ENCODE measurements around the gene UNC5B. TPM values are rescaled to one million over a fixed set of nuclear protein-coding genes. Genes with fewer than 3 reads are reported as not detected.

UNC5B gene
- total RNA-seq, 4 donors from 2014 or later = 3.9 to 7.1 (median 5.7) TPM

- WGBS, 2 donors = 73 to 82% methylated on average over 9 to 14 of the region's 19 CpGs
- intact Hi-C loops (cut with DNase I) = no loop called here
These were observed 66.6 kb downstream of the UNC5B start for GRCh38 chr10:71278691-71279588.

GRCh38 chr10:71279590-71280170 lies 67.3 kb downstream of the UNC5B start:
- WGBS, 2 donors = 77 to 89% methylated on average over 10 to 13 of the region's 22 CpGs

More at GRCh38 chr10:71278691-71279588, 66.6 kb downstream of the UNC5B start:
- Histone ChIP-seq H3K4me1 (no peaks in the 10 kb centered on the region), H3K9me3 (no peaks in the 10 kb centered on the region), H3K27ac (no peak overlapping the region), H3K36me3 (no peaks in the 10 kb centered on the region), H3K27me3 (no peaks in the 10 kb centered on the region), H3K4me3 (replicated peaks in 1 of 3) (no peak overlapping the region)
- TF ChIP-seq CTCF (IDR thresholded peaks at IDR 0.05) (no peak), POLR2A (IDR thresholded peaks at IDR 0.05) (no peak)
- DNase-seq = no peak

GRCh38 chr10:71280216-71280615 lies 67.8 kb downstream of the UNC5B start:
- H3K27me3 ChIP-seq = no peaks in the 10 kb centered on the region
- H3K9me3 ChIP-seq = no peaks in the 10 kb centered on the region
- TF ChIP-seq POLR2A (IDR thresholded peaks at IDR 0.05) = no peak
- TF ChIP-seq CTCF (IDR thresholded peaks at IDR 0.05) = no peak
- no peak for DNase-seq
- no peaks in the 10 kb centered on the region for H3K4me1 ChIP-seq
- intact Hi-C loops (cut with DNase I) = loop anchor here (5.0 kb wide), 1 partner anchor 353 kb away; no protein-coding TSS in a partner anchor
- no peak overlapping the region for H3K4me3 ChIP-seq (replicated peaks in 1 of 3)
- H3K27ac ChIP-seq = no peak overlapping the region
- H3K36me3 ChIP-seq = no peaks in the 10 kb centered on the region
- 83 to 94% methylated on average over 5 of the region's 5 CpGs for WGBS, 2 donors

More at GRCh38 chr10:71279590-71280170, 67.3 kb downstream of the UNC5B start:
- no peak for DNase-seq
- Histone ChIP-seq H3K27ac (no peak overlapping the region), H3K36me3 (no peaks in the 10 kb centered on the region), H3K27me3 (no peaks in the 10 kb centered on the region), H3K9me3 (no peaks in the 10 kb centered on the region), H3K4me1 (no peaks in the 10 kb centered on the region), H3K4me3 (replicated peaks in 1 of 3) (no peak overlapping the region)
- no peak for TF ChIP-seq CTCF (IDR thresholded peaks at IDR 0.05)
- intact Hi-C loops (cut with DNase I) = loop anchor here (5.0 kb wide), 1 partner anchor 352 kb away; no protein-coding TSS in a partner anchor

GRCh38 chr10:71280825-71281224 lies 68.5 kb downstream of the UNC5B start:
- no peak overlapping the region for H3K27ac ChIP-seq
- H3K9me3 ChIP-seq = no peaks in the 10 kb centered on the region
- intact Hi-C loops (cut with DNase I) = loop anchor here (5.0 kb wide), 1 partner anchor 354 kb away; no protein-coding TSS in a partner anchor
- H3K36me3 ChIP-seq = no peaks in the 10 kb centered on the region
- H3K4me1 ChIP-seq = no peaks in the 10 kb centered on the region
- H3K27me3 ChIP-seq = no peaks in the 10 kb centered on the region
- TF ChIP-seq POLR2A (IDR thresholded peaks at IDR 0.05) (no peak), CTCF (IDR thresholded peaks at IDR 0.05) (no peak)
- DNase-seq = no peak
- H3K4me3 ChIP-seq (replicated peaks in 1 of 3) = no peak overlapping the region
- 33 to 38% methylated on average over 3 of the region's 3 CpGs for WGBS, 2 donors

Measured in thyroid gland (tissue), 4 donors.